ENCODE data around the gene MAP1S. TPM values are rescaled to one million over a fixed set of nuclear protein-coding genes. Genes with fewer than 3 reads are reported as not detected.
"Not testable (repeated sequence)": the region's sequence is repeated elsewhere in the genome, so short reads cannot be mapped to it uniquely, and the experiment has no call there.

The MAP1S gene
- total RNA-seq, 1 donor from 2014 or later = 71.4 TPM

- H3K27ac ChIP-seq = no peak overlapping the region
- DNase-seq = no peak
- H3K9me3 ChIP-seq = no peaks in the 10 kb centered on the region
- TF ChIP-seq, protein P1, sequence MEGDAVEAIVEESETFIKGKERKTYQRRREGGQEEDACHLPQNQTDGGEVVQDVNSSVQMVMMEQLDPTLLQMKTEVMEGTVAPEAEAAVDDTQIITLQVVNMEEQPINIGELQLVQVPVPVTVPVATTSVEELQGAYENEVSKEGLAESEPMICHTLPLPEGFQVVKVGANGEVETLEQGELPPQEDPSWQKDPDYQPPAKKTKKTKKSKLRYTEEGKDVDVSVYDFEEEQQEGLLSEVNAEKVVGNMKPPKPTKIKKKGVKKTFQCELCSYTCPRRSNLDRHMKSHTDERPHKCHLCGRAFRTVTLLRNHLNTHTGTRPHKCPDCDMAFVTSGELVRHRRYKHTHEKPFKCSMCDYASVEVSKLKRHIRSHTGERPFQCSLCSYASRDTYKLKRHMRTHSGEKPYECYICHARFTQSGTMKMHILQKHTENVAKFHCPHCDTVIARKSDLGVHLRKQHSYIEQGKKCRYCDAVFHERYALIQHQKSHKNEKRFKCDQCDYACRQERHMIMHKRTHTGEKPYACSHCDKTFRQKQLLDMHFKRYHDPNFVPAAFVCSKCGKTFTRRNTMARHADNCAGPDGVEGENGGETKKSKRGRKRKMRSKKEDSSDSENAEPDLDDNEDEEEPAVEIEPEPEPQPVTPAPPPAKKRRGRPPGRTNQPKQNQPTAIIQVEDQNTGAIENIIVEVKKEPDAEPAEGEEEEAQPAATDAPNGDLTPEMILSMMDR (IDR thresholded peaks at IDR 0.05) = no peak
- H3K27me3 ChIP-seq = no peaks in the 10 kb centered on the region
- H3K36me3 ChIP-seq = no peaks in the 10 kb centered on the region
- peaks cover 8% of the 10 kb centered on the region for H3K4me1 ChIP-seq
- intact Hi-C loops (cut with DNase I) = loop anchor here (10.0 kb wide), 1 partner anchor 66 kb away; no protein-coding TSS in a partner anchor
- H3K4me3 ChIP-seq = no peak overlapping the region
- ATAC-seq = no peak
Measured at GRCh38 chr19:17770613-17771012, 51.3 kb downstream of the MAP1S start.

GRCh38 chr19:17772172-17772571 is 52.9 kb downstream of the MAP1S start:
- Histone ChIP-seq H3K36me3 (no peaks in the 10 kb centered on the region), H3K27me3 (no peaks in the 10 kb centered on the region), H3K4me1 (no peaks in the 10 kb centered on the region), H3K4me3 (no peak overlapping the region), H3K9me3 (no peaks in the 10 kb centered on the region), H3K27ac (no peak overlapping the region)
- DNase-seq (no peak), ATAC-seq (no peak)
- TF ChIP-seq, protein P1 (IDR thresholded peaks at IDR 0.05) = no peak
- intact Hi-C loops (cut with DNase I) = loop anchor here (10.0 kb wide), 1 partner anchor 67 kb away; no protein-coding TSS in a partner anchor

- Histone ChIP-seq H3K4me3 (no peak overlapping the region), H3K27ac (no peak overlapping the region), H3K36me3 (no peaks in the 10 kb centered on the region), H3K4me1 (peaks cover 5% of the 10 kb centered on the region), H3K9me3 (no peaks in the 10 kb centered on the region), H3K27me3 (peaks cover 6% of the 10 kb centered on the region)
- intact Hi-C loops (cut with DNase I) = loop anchor here (10.0 kb wide), 1 partner anchor 71 kb away; no protein-coding TSS in a partner anchor
- peak; percentile 4 for ATAC-seq
- TF ChIP-seq, protein P1 (IDR thresholded peaks at IDR 0.05) = peak; percentile 49
- DNase-seq = no peak
Measured at GRCh38 chr19:17775245-17775927, 56.1 kb downstream of the MAP1S start.

- Histone ChIP-seq H3K36me3 (no peaks in the 10 kb centered on the region), H3K9me3 (no peaks in the 10 kb centered on the region), H3K27ac (no peak overlapping the region), H3K4me3 (no peak overlapping the region), H3K4me1 (peaks cover 5% of the 10 kb centered on the region), H3K27me3 (peaks cover 13% of the 10 kb centered on the region)
- TF ChIP-seq, protein P1 (IDR thresholded peaks at IDR 0.05) = no peak
- ATAC-seq (peak; percentile 69), DNase-seq (peak; percentile 88)
- intact Hi-C loops (cut with DNase I) = loop anchor here (10.0 kb wide), 1 partner anchor 71 kb away; no protein-coding TSS in a partner anchor
Measured at GRCh38 chr19:17775991-17776803, 56.9 kb downstream of the MAP1S start.

- ATAC-seq, H3K4me3 ChIP-seq, H3K36me3 ChIP-seq, H3K27ac ChIP-seq, H3K9me3 ChIP-seq, H3K4me1 ChIP-seq, DNase-seq: not testable (repeated sequence)
- peaks cover 14% of the 10 kb centered on the region for H3K27me3 ChIP-seq
- intact Hi-C loops (cut with DNase I) = loop anchor here (10.0 kb wide), 1 partner anchor 73 kb away; no protein-coding TSS in a partner anchor
Measured at GRCh38 chr19:17777840-17778239, 58.6 kb downstream of the MAP1S start.
